ENCODE results near the gene ANKRD18A.

GRCh38 chr9:38641142-38641541 is 20.7 kb upstream of the ANKRD18A start:
- TF ChIP-seq RAD21 (IDR thresholded peaks at IDR 0.05; ENCODE audit: low read length) (no peak), USF2 (IDR thresholded peaks at IDR 0.05; ENCODE audit: low read depth, low read length) (no peak), POLR2A (IDR thresholded peaks at IDR 0.05; ENCODE audit: low read depth, low read length) (no peak), CTCF (conservative IDR thresholded peaks at IDR 0.05; ENCODE audit: low read depth, low read length) (no peak), SMC3 (IDR thresholded peaks at IDR 0.05; ENCODE audit: low read depth, low read length) (no peak), CEBPB (IDR thresholded peaks at IDR 0.05; ENCODE audit: low read depth, low read length) (no peak), BHLHE40 (IDR thresholded peaks at IDR 0.05; ENCODE audit: low read depth, low read length) (no peak), MAZ (IDR thresholded peaks at IDR 0.05; ENCODE audit: borderline replicate concordance, low read depth, low read length) (no peak), ELK1 (IDR thresholded peaks at IDR 0.05; ENCODE audit: borderline replicate concordance, low read depth, low read length) (no peak), FOS (IDR thresholded peaks at IDR 0.05; ENCODE audit: low read depth, low read length) (no peak), RFX5 (IDR thresholded peaks at IDR 0.05; ENCODE audit: low read depth, low read length) (no peak), MAFK (IDR thresholded peaks at IDR 0.05; ENCODE audit: low read depth, low read length) (no peak), NFE2L2 (IDR thresholded peaks at IDR 0.05; ENCODE audit: low read depth, low read length) (no peak), CHD1 (IDR thresholded peaks at IDR 0.05; ENCODE audit: low read depth, low read length) (no peak)

Measured in IMR-90 (cell line).